NCI-H82 treated with DMSO at 0.1 percent for 48 hours (cell line): ENCODE data around the gene RAP1A.
"Not testable (repeated sequence)": the region's sequence is repeated elsewhere in the genome, so short reads cannot be mapped to it uniquely, and the experiment has no call there.

Experiments
- DNase-seq: peaks from one replicate; lab custom pipeline; 2025; ENCODE audit not compliant: unreplicated experiment; lab: John Stamatoyannopoulos, UW

Gene RAP1A

GRCh38 chr1:111660204-111661150, 40.9 kb downstream of the RAP1A start:
- DNase-seq = no peak

DNA sequence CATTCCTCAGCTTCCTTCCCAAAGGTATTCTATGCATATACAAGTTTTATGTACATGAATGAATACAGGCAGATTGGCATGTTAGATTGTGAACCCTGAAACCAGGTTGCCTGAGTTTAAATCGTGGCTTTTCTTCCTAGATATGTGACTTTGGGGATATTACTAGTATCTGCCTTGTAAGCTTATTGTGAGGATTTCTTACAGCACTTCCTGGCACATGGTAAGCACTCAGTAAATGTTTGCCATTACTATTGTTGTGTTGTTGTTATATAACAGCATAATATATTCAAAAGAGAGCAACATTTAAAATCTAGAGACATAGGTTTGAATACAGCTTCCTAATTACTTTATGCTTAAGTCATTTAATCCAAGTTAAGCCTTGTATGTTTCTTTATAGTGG, 45.1 kb downstream of the RAP1A start:
- no peak for DNase-seq

GRCh38 chr1:111665497-111665896, 45.9 kb downstream of the RAP1A start:
- DNase-seq = no peak

DNA sequence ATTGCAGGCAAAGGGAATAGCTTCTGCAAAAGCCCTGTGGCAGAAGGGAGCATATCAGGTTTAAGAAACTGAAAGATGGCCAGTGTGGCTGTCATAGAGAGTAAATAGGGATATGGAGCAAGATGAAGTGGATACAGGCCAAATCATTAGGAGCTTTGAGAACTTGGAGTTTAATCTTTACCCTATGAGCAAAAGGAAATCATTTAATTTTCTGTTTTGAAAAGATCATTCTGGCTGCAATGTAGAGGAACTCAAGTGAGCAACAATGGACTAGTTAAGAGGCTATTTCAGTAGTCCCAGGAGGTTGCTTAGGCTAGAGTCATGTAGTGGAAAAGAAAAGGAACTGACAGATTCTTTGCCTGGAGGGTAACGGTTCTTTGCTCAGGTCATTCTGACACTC, 47.2 kb downstream of the RAP1A start:
- DNase-seq = no peak

- DNase-seq = no peak
Measured at GRCh38 chr1:111669268-111669667, 49.7 kb downstream of the RAP1A start.

DNA sequence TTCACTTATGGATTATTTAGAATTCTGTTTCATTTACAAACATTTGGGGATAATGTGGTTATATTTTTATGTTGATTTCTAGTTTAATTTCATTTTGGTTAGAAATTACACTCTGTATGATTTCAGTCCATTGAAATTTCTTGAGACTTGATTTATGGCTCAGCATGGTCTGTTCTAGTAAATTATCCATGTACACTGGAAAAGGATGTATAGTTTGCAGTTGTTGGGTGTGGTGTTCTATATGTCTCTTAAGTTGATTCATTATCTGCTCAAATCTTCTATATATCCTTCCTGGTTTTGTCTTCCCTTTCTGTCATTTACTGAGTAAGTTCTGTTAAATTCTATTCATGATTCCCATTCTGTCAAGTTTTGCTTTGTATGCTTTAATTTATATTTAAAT, 52.3 kb downstream of the RAP1A start:
- DNase-seq = no peak

DNA sequence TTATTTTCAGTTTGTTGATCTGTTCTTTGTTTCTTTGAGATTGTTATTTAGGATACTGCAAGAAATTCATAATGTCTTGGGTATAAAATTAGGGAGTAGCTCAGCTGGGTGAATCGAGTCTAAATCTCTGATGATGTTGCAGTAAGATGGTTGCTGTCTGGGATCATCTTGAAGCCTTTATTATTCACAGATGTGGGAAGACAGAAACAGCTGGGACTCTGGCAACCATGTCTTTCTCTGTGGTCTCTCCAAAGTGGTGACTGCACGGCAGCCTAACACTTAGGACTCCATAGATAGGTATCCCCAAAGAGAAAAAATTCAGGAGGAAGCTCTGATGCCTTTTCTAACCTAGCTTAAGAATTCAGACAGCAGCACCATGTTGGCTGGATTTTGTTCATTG, 52.7 kb downstream of the RAP1A start:
- no peak for DNase-seq

- DNase-seq = no peak
Measured at GRCh38 chr1:111677604-111678003, 58.0 kb downstream of the RAP1A start.

DNA sequence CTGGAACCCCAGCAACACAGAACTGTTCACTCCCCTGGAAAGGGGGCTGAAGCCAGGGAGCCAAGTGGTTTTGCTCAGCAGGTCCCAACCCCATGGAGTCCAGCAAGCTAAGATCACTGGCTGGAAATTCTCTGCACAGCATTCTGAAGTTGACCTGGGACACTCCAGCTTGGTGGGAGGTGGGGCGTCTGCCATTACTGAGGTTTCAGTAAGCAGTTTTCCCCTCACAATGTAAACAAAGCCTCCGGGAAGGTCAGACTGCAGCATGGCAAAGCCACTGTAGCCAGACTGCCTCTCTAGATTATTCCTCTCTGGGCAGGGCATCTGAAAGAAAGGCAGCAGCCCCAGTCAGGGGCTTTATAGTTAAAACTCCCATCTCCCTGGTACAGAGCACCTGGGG, 60.0 kb downstream of the RAP1A start:
- DNase-seq = no peak

- not testable (repeated sequence) for DNase-seq
Measured at GRCh38 chr1:111680212-111680800, 60.7 kb downstream of the RAP1A start.

- not testable (repeated sequence) for DNase-seq
Measured at GRCh38 chr1:111685293-111686153, 65.9 kb downstream of the RAP1A start.

GRCh38 chr1:111690306-111690617, 70.7 kb downstream of the RAP1A start:
- no peak for DNase-seq

DNA sequence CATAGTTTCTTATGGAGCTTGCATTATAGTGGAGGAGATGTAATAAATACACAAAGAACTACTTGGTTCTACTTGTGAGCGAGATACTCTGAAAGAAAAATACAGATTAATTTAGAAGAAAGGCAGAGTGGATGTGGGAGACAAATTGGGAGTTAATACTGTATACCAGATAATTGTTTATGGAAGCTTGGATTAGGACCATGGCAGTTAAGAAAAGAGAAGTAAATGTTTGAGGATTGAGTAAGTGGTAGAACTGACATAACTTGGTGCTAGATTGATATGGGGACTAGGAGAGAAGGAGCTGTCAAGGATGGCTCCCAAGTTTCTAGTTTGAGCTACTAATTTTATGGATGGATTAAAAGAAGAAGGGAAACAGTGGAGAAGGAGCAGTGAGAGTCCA, 72.3 kb downstream of the RAP1A start:
- DNase-seq = no peak

GRCh38 chr1:111695801-111696200, 76.2 kb downstream of the RAP1A start:
- DNase-seq = no peak

DNA sequence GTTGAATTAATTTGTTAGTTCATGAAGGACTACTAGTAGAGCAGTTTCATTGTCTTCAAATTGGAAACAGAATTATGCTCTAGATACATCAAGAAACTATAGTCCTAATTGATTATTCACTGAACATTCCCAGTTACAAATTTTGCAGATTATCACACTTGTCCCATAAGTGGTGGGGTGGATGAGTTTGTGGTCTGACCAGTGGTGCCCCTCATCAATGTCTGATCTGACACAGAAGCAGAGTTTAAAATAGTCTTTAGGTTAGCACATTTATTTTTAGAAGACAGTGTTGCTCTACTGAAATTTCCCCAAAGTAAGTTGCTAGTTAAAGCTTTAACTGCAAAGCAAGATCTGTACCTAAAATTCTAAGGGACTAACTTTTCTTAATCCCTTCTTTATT, 76.7 kb downstream of the RAP1A start:
- DNase-seq = no peak

- no peak for DNase-seq
Measured at GRCh38 chr1:111699268-111699667, 79.7 kb downstream of the RAP1A start.

GRCh38 chr1:111702504-111703050, 83.0 kb downstream of the RAP1A start:
- DNase-seq = no peak

GRCh38 chr1:111704240-111704639, 84.7 kb downstream of the RAP1A start:
- DNase-seq = no peak

GRCh38 chr1:111704776-111705175, 85.2 kb downstream of the RAP1A start:
- DNase-seq = no peak

DNA sequence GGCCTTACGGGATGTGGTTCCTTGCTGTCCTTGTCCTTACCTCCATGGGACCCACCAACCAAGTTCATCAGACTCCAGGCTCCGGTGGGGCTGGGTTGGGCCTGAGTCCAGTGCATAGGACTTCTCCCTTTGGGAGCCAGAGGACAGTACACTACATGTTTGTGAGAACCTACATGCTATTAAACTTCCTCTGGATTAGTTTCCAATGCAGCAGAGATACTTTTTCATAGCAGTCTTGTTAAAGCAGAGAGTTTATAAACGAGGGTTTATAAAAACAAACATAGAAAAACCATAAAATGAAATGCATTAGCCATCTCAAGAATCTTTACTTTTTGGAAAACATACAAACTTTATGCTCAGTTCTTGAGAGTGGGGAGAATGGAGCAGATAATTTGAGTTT, 86.3 kb downstream of the RAP1A start:
- DNase-seq = no peak

GRCh38 chr1:111706921-111707320, 87.3 kb downstream of the RAP1A start:
- no peak for DNase-seq
